Adipocyte (in vitro differentiated cells): Measurements from ENCODE around the gene PRKACB.

Experiments used
- DNase-seq: peaks from one replicate; pipeline ENCODE4 v3.0.0-alpha.2; 2015; ENCODE audit warnings: low read depth
- H3K27me3 ChIP-seq: replicated peaks from 2 replicates; pipeline ENCODE4 v1.7.0; 2013; ENCODE audit warnings: mild to moderate bottlenecking, low read length, moderate library complexity; ENCODE audit not compliant: control insufficient read depth, insufficient read depth
- H3K36me3 ChIP-seq: 2 replicates; pipeline ENCODE4 v1.7.0; 2013; ENCODE audit warnings: low read length, mild to moderate bottlenecking, moderate library complexity; ENCODE audit not compliant: control insufficient read depth, insufficient read depth, severe bottlenecking
- H3K4me1 ChIP-seq: 2 replicates; pipeline ENCODE4 v1.7.0; 2013; ENCODE audit warnings: mild to moderate bottlenecking, low read length, moderate library complexity; ENCODE audit not compliant: control insufficient read depth, insufficient read depth
- H3K4me3 ChIP-seq: 2 replicates; pipeline ENCODE4 v1.7.0; 2013; ENCODE audit warnings: mild to moderate bottlenecking, low read length, moderate library complexity
- H3K9ac ChIP-seq: 2 replicates; pipeline ENCODE4 v1.7.0; 2013; ENCODE audit warnings: mild to moderate bottlenecking, low read length, moderate library complexity
- H3K9me3 ChIP-seq: 2 replicates; pipeline ENCODE4 v1.7.0; 2013; ENCODE audit warnings: mild to moderate bottlenecking, low read length, moderate library complexity; ENCODE audit not compliant: control insufficient read depth

The PRKACB gene

GRCh38 chr1:84121360-84121759 is 22.7 kb upstream of the PRKACB start:
- Histone ChIP-seq H3K4me1 (peaks cover 8% of the 10 kb centered on the region), H3K9me3 (no peaks in the 10 kb centered on the region), H3K27me3 (no peaks in the 10 kb centered on the region), H3K4me3 (no peak overlapping the region), H3K9ac (no peak overlapping the region), H3K36me3 (no peaks in the 10 kb centered on the region)
- DNase-seq, result no peak

- Histone ChIP-seq H3K4me1 (peaks cover 8% of the 10 kb centered on the region), H3K4me3 (no peak overlapping the region), H3K9me3 (no peaks in the 10 kb centered on the region), H3K9ac (no peak overlapping the region), H3K27me3 (no peaks in the 10 kb centered on the region), H3K36me3 (no peaks in the 10 kb centered on the region)
- peak; percentile 85 for DNase-seq
These were observed 21.2 kb upstream of the PRKACB start for GRCh38 chr1:84122780-84123382.

- no peak for DNase-seq
- Histone ChIP-seq H3K4me3 (no peak overlapping the region), H3K36me3 (no peaks in the 10 kb centered on the region), H3K27me3 (no peaks in the 10 kb centered on the region), H3K9ac (no peak overlapping the region), H3K4me1 (peaks cover 4% of the 10 kb centered on the region), H3K9me3 (no peaks in the 10 kb centered on the region)
These were observed 10.6 kb upstream of the PRKACB start for GRCh38 chr1:84133479-84133878.

GRCh38 chr1:84135341-84135740 is 8.7 kb upstream of the PRKACB start:
- no peak overlapping the region for H3K4me3 ChIP-seq

GRCh38 chr1:84141182-84142003 is 2.7 kb upstream of the PRKACB start:
- Histone ChIP-seq H3K4me1 (peaks cover 19% of the 10 kb centered on the region), H3K4me3 (peak overlapping the region; percentile 61), H3K9me3 (peaks cover 5% of the 10 kb centered on the region), H3K27me3 (no peaks in the 10 kb centered on the region), H3K9ac (peak overlapping the region; percentile 56), H3K36me3 (no peaks in the 10 kb centered on the region)
- peak; percentile 68 for DNase-seq

More at GRCh38 chr1:84135341-84135740, 8.7 kb upstream of the PRKACB start:
- no peaks in the 10 kb centered on the region for H3K36me3 ChIP-seq
- peaks cover 5% of the 10 kb centered on the region for H3K9me3 ChIP-seq
- peak; percentile 27 for DNase-seq
- peaks cover 2% of the 10 kb centered on the region for H3K4me1 ChIP-seq
- no peak overlapping the region for H3K9ac ChIP-seq
- no peaks in the 10 kb centered on the region for H3K27me3 ChIP-seq

- DNase-seq, result peak; percentile 13
- no peaks in the 10 kb centered on the region for H3K36me3 ChIP-seq
- H3K4me1 ChIP-seq, result peaks cover 23% of the 10 kb centered on the region
- H3K27me3 ChIP-seq, result no peaks in the 10 kb centered on the region
- H3K9me3 ChIP-seq, result no peaks in the 10 kb centered on the region
- H3K9ac ChIP-seq, result no peak overlapping the region
- H3K4me3 ChIP-seq, result no peak overlapping the region
These were observed 997 bp downstream of the PRKACB start for GRCh38 chr1:84145068-84145467.

GRCh38 chr1:84146411-84147032 is 2.5 kb downstream of the PRKACB start:
- Histone ChIP-seq H3K27me3 (no peaks in the 10 kb centered on the region), H3K4me3 (no peak overlapping the region), H3K9me3 (no peaks in the 10 kb centered on the region), H3K4me1 (peaks cover 21% of the 10 kb centered on the region), H3K36me3 (no peaks in the 10 kb centered on the region), H3K9ac (no peak overlapping the region)
- DNase-seq, result peak; percentile 70

GRCh38 chr1:84148758-84149157 is 4.7 kb downstream of the PRKACB start:
- Histone ChIP-seq H3K9me3 (no peaks in the 10 kb centered on the region), H3K4me3 (no peak overlapping the region), H3K27me3 (no peaks in the 10 kb centered on the region), H3K4me1 (peaks cover 27% of the 10 kb centered on the region), H3K36me3 (no peaks in the 10 kb centered on the region), H3K9ac (no peak overlapping the region)
- DNase-seq, result no peak

- no peak overlapping the region for H3K4me3 ChIP-seq
- no peaks in the 10 kb centered on the region for H3K9me3 ChIP-seq
- peak; percentile 55 for DNase-seq
- H3K36me3 ChIP-seq, result no peaks in the 10 kb centered on the region
- no peaks in the 10 kb centered on the region for H3K27me3 ChIP-seq
- no peak overlapping the region for H3K9ac ChIP-seq
- H3K4me1 ChIP-seq, result peaks cover 13% of the 10 kb centered on the region
These were observed 8.6 kb downstream of the PRKACB start for GRCh38 chr1:84152649-84153056.

- H3K36me3 ChIP-seq, result no peaks in the 10 kb centered on the region
- no peak overlapping the region for H3K9ac ChIP-seq
- H3K4me3 ChIP-seq, result no peak overlapping the region
- DNase-seq, result no peak
- peaks cover 13% of the 10 kb centered on the region for H3K4me1 ChIP-seq
- no peaks in the 10 kb centered on the region for H3K9me3 ChIP-seq
- no peaks in the 10 kb centered on the region for H3K27me3 ChIP-seq
These were observed 11.4 kb downstream of the PRKACB start for GRCh38 chr1:84155517-84155916.

GRCh38 chr1:84156210-84156621 is 12.1 kb downstream of the PRKACB start:
- Histone ChIP-seq H3K4me1 (peaks cover 13% of the 10 kb centered on the region), H3K36me3 (no peaks in the 10 kb centered on the region), H3K9ac (no peak overlapping the region), H3K9me3 (no peaks in the 10 kb centered on the region), H3K27me3 (no peaks in the 10 kb centered on the region), H3K4me3 (no peak overlapping the region)
- DNase-seq, result peak; percentile 62
